ENCODE results near the gene SPAG17. TPM values are rescaled to one million over a fixed set of nuclear protein-coding genes. Genes with fewer than 3 reads are reported as not detected.

SPAG17 gene
- total RNA-seq, result not detected

DNA sequence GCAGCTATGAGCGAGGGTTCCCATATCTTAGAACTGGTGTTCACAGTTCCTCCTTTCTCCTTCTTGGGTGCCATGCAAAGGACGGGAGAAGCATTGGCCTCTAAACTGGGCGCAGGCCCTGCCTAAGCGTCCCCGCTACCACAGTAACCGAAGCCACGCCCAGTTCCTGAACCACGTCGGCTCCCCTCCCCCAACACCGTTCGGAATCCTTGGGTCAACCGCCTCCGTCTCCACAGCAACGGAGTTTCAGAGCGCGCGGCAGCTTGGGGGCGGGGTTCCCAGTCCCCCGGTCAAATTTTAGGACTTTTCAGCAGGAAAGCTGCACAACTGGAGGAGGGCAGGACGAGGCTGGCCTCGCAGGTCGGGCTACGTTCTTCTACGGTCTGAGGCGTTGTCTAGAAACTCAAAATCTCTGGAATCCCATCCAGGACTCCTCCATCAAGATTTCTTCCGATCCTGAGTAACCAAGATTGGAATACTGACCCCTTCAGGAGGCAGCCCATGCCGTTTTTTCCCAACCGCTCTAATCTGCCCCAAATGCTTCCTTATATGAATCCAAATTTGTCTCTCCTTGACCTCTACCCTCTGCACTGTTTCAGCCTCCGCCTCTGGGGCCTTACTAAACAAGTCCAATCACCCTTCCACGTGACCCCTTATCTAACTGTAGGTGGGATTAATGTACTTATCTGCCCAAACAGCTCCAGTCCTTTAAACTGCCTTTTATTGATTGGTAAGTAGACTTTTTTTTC, at the start of gene SPAG17:
Gene SPAG17, minus strand, starts transcription at position 145 of the 749 bp plus-strand sequence. Its CDS starts 71 bp downstream, at position 74.
- ChIA-PET POLR2A (no interaction called here), CTCF (no interaction called here)
- Mint-ChIP-seq H3K9me3 (no peaks in the 10 kb centered on the region), H3K36me3 (no peaks in the 10 kb centered on the region), H3K27me3 (peaks cover 12% of the 10 kb centered on the region), H3K4me1 (ENCODE audit: low read depth) (peaks cover 4% of the 10 kb centered on the region), H3K27ac (no peak within 1 kb of the TSS), H3K4me3 (no peak within 1 kb of the TSS)
- DNase-seq, result peak; percentile 16
- intact Hi-C loops (cut with micrococcal nuclease), result no loop called here

DNA sequence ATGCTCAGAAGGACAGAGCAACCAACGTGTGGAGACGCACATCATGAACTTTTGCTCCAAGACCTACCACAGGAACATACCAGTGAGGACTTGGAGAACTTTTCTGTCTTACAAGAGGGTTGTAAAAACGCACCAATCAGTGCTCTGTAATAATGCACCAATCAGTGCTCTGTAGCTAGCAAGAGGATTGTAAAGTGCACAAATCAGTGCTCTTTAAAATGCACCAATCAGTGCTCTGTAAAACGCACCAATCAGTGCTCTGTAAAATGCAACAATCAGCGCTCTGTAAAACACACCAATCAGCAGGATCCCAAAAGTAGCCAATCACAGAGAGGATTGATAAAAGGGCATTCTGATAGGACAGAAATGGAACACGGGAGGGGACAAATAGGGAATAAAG, 40.4 kb upstream of the SPAG17 start:
- no peaks in the 10 kb centered on the region for H3K4me1 Mint-ChIP-seq (ENCODE audit: low read depth)
- POLR2A ChIA-PET, result no interaction called here
- intact Hi-C loops (cut with micrococcal nuclease), result no loop called here
- DNase-seq, result no peak
- H3K36me3 Mint-ChIP-seq, result no peaks in the 10 kb centered on the region
- H3K27me3 Mint-ChIP-seq, result no peaks in the 10 kb centered on the region
- no peak overlapping the region for H3K4me3 Mint-ChIP-seq
- CTCF ChIA-PET, result no interaction called here
- no peak overlapping the region for H3K27ac Mint-ChIP-seq
- no peaks in the 10 kb centered on the region for H3K9me3 Mint-ChIP-seq

DNA sequence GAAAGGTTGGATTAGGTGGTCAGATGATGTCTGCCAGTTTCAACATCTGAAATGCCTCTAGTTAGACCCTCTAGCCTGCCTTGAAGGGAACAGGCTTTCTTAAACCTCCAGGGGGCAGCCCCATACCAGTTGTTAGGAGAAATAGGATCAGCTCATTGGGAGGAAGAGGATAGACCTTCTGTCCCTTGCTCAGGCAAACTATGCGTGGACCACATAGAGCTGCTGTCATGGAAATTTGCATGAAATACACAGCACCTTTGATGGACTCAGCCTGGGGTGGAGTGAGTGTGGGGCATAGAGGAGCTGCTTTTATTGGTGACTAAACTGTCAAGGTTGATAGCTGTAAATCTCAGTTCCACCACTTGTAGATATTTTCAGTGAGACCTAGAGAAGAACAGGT, 38.4 kb upstream of the SPAG17 start:
- Mint-ChIP-seq H3K36me3 (no peaks in the 10 kb centered on the region), H3K27me3 (no peaks in the 10 kb centered on the region), H3K9me3 (no peaks in the 10 kb centered on the region), H3K4me1 (ENCODE audit: low read depth) (no peaks in the 10 kb centered on the region), H3K27ac (no peak overlapping the region), H3K4me3 (no peak overlapping the region)
- intact Hi-C loops (cut with micrococcal nuclease), result no loop called here
- POLR2A ChIA-PET, result no interaction called here
- DNase-seq, result no peak
- CTCF ChIA-PET, result no interaction called here

DNA sequence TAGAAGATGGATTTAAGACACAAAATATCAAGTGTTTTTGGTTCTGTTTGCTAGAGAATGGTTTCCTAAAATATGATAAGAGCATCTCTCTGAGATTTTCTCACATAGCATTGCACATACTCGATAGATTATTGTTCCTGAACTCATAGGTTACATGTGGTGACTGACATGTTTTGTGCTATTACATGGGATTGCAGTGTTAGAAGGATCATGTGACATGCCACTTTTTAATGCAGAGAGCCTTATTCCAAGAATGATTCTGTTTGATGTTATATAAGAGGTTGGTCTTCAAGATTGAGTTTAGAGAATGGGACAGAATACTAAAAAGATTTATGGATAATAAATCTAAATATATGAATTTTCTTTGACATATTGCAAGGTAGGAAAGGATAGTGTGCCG, 34.4 kb upstream of the SPAG17 start:
- Mint-ChIP-seq H3K27me3 (no peaks in the 10 kb centered on the region), H3K9me3 (no peaks in the 10 kb centered on the region), H3K36me3 (no peaks in the 10 kb centered on the region), H3K4me3 (no peak overlapping the region), H3K27ac (no peak overlapping the region), H3K4me1 (ENCODE audit: low read depth) (no peaks in the 10 kb centered on the region)
- CTCF ChIA-PET, result no interaction called here
- POLR2A ChIA-PET, result no interaction called here
- intact Hi-C loops (cut with micrococcal nuclease), result no loop called here
- DNase-seq, result no peak

DNA sequence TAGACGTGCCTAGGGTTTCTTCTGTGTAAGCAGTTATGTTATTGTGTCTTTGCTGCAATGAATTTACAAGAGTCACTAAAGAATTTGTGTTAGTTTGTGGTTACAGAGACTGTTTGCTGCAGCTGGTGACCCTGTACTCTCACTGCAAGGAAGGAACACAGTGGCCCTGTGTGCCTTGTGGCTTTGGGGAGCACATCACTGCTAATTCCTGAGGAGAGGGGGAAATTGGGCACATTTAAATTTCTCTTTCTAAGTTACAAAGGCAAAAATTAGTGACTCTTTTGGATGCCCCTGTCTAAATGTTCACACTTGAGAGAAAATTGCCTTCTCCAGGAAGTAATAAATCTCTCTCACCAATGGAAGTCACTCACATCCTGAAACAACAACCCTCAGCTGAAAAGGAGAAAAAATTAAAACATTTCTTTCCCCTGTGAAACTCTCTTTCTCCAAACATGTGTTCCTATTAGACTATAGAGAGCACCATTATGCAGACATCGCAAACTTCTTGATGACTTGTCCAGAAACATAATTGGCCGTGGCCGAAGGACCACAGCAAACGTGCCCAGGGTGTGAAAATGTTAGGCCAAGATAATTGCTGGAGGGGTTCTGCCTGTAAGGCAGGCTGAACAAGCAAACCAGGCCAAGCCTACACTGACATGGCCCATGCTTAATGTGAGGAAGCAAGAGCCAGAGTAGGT, 32.3 kb upstream of the SPAG17 start:
- Mint-ChIP-seq H3K4me3 (no peak overlapping the region), H3K27ac (no peak overlapping the region), H3K4me1 (ENCODE audit: low read depth) (no peaks in the 10 kb centered on the region), H3K27me3 (no peaks in the 10 kb centered on the region), H3K36me3 (no peaks in the 10 kb centered on the region), H3K9me3 (no peaks in the 10 kb centered on the region)
- ChIA-PET POLR2A (no interaction called here), CTCF (no interaction called here)
- no peak for DNase-seq
- intact Hi-C loops (cut with micrococcal nuclease), result no loop called here

DNA sequence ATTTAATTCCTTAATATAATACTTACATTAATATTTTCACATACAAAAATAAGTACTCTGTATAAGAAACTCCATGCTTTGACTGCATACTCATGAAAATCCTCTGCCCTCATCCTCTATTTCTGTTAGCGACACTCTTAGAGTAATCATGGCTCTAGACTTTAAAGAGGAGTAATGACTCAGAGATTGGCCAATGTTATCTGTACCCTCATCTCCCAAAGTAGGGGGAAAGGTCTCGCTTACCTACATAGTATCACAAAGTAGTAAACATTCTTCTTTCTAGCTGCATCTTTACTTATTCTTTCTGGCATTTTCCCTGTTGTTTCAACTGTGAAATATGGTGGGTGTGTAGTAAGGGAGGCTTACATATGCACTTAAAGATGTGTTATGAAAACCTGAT, 29.8 kb upstream of the SPAG17 start:
- H3K4me1 Mint-ChIP-seq (ENCODE audit: low read depth), result no peaks in the 10 kb centered on the region
- H3K9me3 Mint-ChIP-seq, result no peaks in the 10 kb centered on the region
- H3K27ac Mint-ChIP-seq, result no peak overlapping the region

DNA sequence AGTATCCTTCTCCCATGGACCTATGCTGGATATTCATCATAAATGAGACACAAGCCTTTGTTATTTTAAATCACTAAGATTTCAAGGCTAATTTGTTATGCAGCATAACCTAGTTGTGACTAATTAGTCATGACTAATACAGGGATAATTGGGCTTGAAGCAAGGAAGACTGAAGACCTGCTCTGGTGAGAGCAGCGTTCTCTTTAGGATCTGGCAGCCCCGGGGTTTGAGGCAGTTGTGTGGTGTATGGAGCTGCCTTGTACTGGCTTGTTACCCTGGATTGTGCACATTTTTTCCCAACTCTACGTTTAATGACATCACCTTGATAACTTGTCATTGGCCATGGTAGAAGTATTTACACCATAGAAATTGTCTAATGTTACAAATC, 25.7 kb upstream of the SPAG17 start:
- H3K4me1 Mint-ChIP-seq (ENCODE audit: low read depth), result no peaks in the 10 kb centered on the region
- H3K27me3 Mint-ChIP-seq, result no peaks in the 10 kb centered on the region
- no peak for DNase-seq
- intact Hi-C loops (cut with micrococcal nuclease), result no loop called here
- no peaks in the 10 kb centered on the region for H3K9me3 Mint-ChIP-seq
- ChIA-PET POLR2A (no interaction called here), CTCF (no interaction called here)
- H3K4me3 Mint-ChIP-seq, result no peak overlapping the region
- H3K27ac Mint-ChIP-seq, result no peak overlapping the region
- H3K36me3 Mint-ChIP-seq, result no peaks in the 10 kb centered on the region

More for the DNA sequence above, 29.8 kb upstream of the SPAG17 start:
- intact Hi-C loops (cut with micrococcal nuclease), result no loop called here
- no peaks in the 10 kb centered on the region for H3K27me3 Mint-ChIP-seq
- no peak for DNase-seq
- ChIA-PET CTCF (no interaction called here), POLR2A (no interaction called here)
- no peaks in the 10 kb centered on the region for H3K36me3 Mint-ChIP-seq
- no peak overlapping the region for H3K4me3 Mint-ChIP-seq

DNA sequence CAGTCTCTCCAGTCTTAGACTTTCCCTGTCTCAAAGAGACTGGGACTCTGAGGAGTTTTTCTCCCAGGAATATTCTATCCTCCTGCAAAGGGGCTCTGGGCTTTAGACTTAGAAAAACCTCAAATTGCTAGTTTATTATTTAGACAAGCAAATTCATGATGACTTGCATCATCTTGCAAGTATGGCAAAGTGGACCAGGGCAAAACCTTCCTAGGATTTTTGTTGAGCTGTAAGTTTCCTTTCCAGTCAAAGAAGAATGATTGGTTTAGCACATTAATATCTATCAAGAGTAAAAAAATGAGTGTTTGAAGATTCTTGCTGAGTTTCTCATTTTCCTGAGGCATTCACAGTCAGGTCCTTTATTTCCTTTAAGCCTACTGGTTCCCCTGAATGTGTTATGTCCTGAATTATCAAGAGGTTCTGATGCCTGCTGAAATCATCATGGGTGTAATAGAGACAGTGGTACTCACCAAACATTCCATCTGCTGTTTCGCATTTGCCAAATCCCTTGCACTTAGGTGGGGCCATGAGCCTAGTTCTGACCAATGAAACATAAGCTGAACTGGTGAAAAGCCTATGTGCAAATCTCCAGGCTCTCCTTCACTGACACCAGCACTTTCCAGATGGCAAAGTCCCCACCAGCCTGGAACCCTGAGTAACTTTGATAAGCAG, 25.2 kb upstream of the SPAG17 start:
- H3K4me1 Mint-ChIP-seq (ENCODE audit: low read depth), result no peaks in the 10 kb centered on the region
- intact Hi-C loops (cut with micrococcal nuclease), result no loop called here
- H3K9me3 Mint-ChIP-seq, result no peaks in the 10 kb centered on the region
- POLR2A ChIA-PET, result no interaction called here
- no peak overlapping the region for H3K4me3 Mint-ChIP-seq
- no peaks in the 10 kb centered on the region for H3K36me3 Mint-ChIP-seq
- CTCF ChIA-PET, result no interaction called here
- DNase-seq, result no peak
- no peak overlapping the region for H3K27ac Mint-ChIP-seq
- no peaks in the 10 kb centered on the region for H3K27me3 Mint-ChIP-seq

DNA sequence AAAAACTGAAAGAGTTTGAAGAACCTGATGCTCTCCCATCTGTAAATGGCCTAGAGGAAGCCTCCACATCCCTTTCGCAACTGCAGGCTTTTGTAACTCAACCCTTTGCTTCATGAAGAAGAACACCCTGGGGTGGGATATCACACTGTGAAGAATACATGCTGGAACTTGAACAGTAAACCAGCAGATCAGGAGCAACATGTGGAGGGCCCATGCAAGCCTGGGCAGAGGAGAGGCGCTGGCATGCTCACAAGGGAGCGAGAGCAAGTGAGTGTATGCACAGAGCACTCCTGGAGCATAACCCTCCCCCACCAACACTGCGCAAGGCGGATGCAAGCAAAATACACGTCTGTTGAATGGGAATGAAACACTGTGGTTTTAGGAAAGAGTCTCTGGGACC, 24.6 kb upstream of the SPAG17 start:
- Mint-ChIP-seq H3K36me3 (no peaks in the 10 kb centered on the region), H3K27ac (no peak overlapping the region), H3K9me3 (no peaks in the 10 kb centered on the region), H3K27me3 (no peaks in the 10 kb centered on the region), H3K4me3 (no peak overlapping the region), H3K4me1 (ENCODE audit: low read depth) (no peaks in the 10 kb centered on the region)
- intact Hi-C loops (cut with micrococcal nuclease), result no loop called here
- ChIA-PET CTCF (no interaction called here), POLR2A (no interaction called here)
- no peak for DNase-seq

DNA sequence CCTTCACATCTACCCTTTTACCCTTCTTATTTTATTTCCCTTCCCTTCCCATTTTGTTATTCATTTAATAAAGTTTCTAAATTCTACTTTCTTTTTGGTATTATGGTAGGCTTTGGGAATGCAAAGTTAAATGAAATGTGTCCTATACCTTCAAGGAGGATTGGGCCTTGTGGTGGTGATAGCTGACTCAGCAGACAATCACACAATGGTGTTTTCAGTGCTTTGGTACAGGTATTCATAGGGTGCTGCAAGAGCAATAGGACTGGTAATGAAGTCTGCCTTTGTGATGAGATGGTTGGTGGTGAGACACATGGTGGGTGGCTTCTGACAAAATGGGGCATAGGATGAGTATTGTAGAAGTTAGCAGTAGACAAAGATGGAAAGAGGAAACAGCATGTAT, 21.9 kb upstream of the SPAG17 start:
- DNase-seq, result no peak
- no peak overlapping the region for H3K27ac Mint-ChIP-seq
- no peaks in the 10 kb centered on the region for H3K4me1 Mint-ChIP-seq (ENCODE audit: low read depth)
- intact Hi-C loops (cut with micrococcal nuclease), result no loop called here
- ChIA-PET POLR2A (no interaction called here), CTCF (no interaction called here)
- H3K27me3 Mint-ChIP-seq, result no peaks in the 10 kb centered on the region
- no peak overlapping the region for H3K4me3 Mint-ChIP-seq
- H3K9me3 Mint-ChIP-seq, result peaks cover 2% of the 10 kb centered on the region
- H3K36me3 Mint-ChIP-seq, result no peaks in the 10 kb centered on the region

DNA sequence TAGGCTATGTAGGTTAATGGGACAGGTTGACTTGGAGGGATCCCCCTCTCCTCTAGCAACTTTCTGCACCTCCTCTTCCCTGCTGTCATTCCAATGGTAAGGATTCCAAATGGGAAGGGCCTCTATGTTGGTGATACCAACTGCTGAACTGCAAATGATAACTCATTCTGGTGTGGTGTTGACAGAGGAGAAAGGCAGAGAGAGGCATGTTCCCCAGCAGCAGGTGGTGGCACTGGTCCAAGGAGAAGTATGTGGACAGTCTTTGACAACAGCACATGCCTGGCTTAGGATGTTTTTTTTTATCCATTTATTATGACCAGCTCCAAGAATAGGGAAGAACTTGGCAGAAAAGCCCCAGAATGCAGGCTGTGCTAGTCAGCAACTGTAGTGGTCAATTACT, 19.6 kb upstream of the SPAG17 start:
- no peak overlapping the region for H3K27ac Mint-ChIP-seq
- H3K36me3 Mint-ChIP-seq, result no peaks in the 10 kb centered on the region

DNA sequence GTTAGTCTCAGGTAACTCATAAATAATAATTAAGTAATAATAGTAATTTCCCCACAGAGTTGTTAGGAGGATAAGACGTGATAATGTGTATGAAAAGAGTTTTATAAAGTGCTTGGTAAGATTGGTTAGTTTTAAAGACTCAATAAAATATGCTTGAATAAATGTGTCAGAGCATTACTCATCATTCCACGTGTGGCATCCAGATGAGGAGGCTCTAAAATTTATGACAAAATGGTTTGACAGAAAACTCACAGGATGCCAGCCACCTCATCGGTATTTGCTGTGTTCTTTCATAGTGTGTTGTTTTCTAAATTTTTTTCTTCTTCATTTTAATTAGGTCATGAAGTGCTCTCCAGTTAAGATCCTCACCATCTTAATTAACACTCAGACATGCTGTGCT, 19.1 kb upstream of the SPAG17 start:
- CTCF ChIA-PET, result no interaction called here
- intact Hi-C loops (cut with micrococcal nuclease), result no loop called here
- Mint-ChIP-seq H3K27me3 (no peaks in the 10 kb centered on the region), H3K4me1 (ENCODE audit: low read depth) (no peaks in the 10 kb centered on the region), H3K9me3 (peaks cover 2% of the 10 kb centered on the region), H3K4me3 (no peak overlapping the region), H3K36me3 (no peaks in the 10 kb centered on the region), H3K27ac (no peak overlapping the region)
- DNase-seq, result no peak
- POLR2A ChIA-PET, result no interaction called here

More for the DNA sequence above, 19.6 kb upstream of the SPAG17 start:
- H3K4me3 Mint-ChIP-seq, result no peak overlapping the region
- H3K27me3 Mint-ChIP-seq, result no peaks in the 10 kb centered on the region
- ChIA-PET CTCF (no interaction called here), POLR2A (no interaction called here)
- no peak for DNase-seq
- peaks cover 2% of the 10 kb centered on the region for H3K9me3 Mint-ChIP-seq
- intact Hi-C loops (cut with micrococcal nuclease), result no loop called here
- H3K4me1 Mint-ChIP-seq (ENCODE audit: low read depth), result no peaks in the 10 kb centered on the region

DNA sequence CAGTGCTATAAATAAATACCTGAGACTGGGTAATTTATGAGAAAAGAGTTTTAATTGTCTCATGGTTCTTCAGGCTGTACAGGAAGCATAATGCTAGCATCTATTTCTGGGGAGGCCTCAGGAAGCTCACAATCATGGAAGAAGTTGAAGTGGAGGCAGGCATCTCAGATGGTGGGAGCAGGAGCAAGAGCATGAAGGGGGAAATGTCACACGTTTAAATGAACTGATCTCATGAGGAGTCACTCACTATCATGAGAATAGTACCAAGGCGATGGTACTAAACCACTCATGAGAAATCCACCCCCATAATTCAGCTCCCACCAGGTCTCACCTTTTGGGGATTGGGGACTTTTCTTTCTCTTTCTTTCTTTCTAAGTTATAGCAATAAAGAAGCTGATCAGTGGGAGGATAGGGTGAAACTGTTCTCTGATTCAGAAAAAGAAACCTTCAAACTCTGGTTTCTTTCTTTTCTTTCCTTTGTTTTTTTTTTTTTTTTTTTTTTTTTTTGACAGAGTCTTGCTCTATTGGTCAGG, 17.1 kb upstream of the SPAG17 start:
- no peaks in the 10 kb centered on the region for H3K27me3 Mint-ChIP-seq
- DNase-seq, result no peak
- H3K9me3 Mint-ChIP-seq, result peaks cover 2% of the 10 kb centered on the region
- intact Hi-C loops (cut with micrococcal nuclease), result no loop called here
- no peaks in the 10 kb centered on the region for H3K36me3 Mint-ChIP-seq
- ChIA-PET POLR2A (no interaction called here), CTCF (no interaction called here)
- H3K4me1 Mint-ChIP-seq (ENCODE audit: low read depth), result no peaks in the 10 kb centered on the region
- no peak overlapping the region for H3K4me3 Mint-ChIP-seq
- H3K27ac Mint-ChIP-seq, result no peak overlapping the region
